CD4-positive, alpha-beta T cell (primary cell): Measurements from ENCODE around the gene SPACA5. TPM values are rescaled to one million over a fixed set of nuclear protein-coding genes. Genes with fewer than 3 reads are reported as not detected.
"Not testable (repeated sequence)": the region's sequence is repeated elsewhere in the genome, so short reads cannot be mapped to it uniquely, and the experiment has no call there.

Source experiments
- ATAC-seq: fragments of 200-7000 bp; cut with Tn5 transposase; one replicate; pipeline ENCODE4 v1.10.0; 2022; ENCODE audit warnings: mild to moderate bottlenecking; ENCODE audit not compliant: poor library complexity
- CTCF ChIA-PET: fragments of 350-600 bp; sonication (Branson Sonifier 250); formaldehyde crosslinking; loops from one replicate; lab custom pipeline; 2021; ENCODE audit warnings: antibody characterized with exemption, inconsistent platforms; lab: Charles Lee
- POLR2A ChIA-PET: fragments of 350-600 bp; sonication (Branson Sonifier 250); formaldehyde crosslinking; loops from one replicate; lab custom pipeline; 2021; ENCODE audit warnings: antibody characterized with exemption, inconsistent platforms; lab: Charles Lee
- DNase-seq, 14 experiments: peaks; one replicate each; pipeline ENCODE4 v3.0.0-alpha.2; 2013 to 2020; ENCODE audit warnings: mixed read lengths in 2 of 14
- H3K27ac ChIP-seq, 2 donors: one replicate each; pipeline versions ENCODE4 v1.5.1 to v1.7.0; 2013; ENCODE audit warnings: low read length in 2 of 2, low read depth in 1 of 2, mild to moderate bottlenecking in 1 of 2
- H3K27me3 ChIP-seq, 2 experiments: 1 replicate in 1 of 2; 2 replicates in 1 of 2; pipeline versions ENCODE4 v1.6.1 to v1.7.0; 2013; ENCODE audit warnings: low read length in 2 of 2, control low read depth in 1 of 2, mild to moderate bottlenecking in 1 of 2, moderate library complexity in 1 of 2; ENCODE audit not compliant: insufficient read depth in 2 of 2, control insufficient read depth in 1 of 2
- H3K36me3 ChIP-seq: one replicate; pipeline ENCODE4 v1.6.1; 2013; ENCODE audit warnings: low read length, control low read depth; ENCODE audit not compliant: insufficient read depth
- H3K4me1 ChIP-seq: one replicate; pipeline ENCODE4 v1.6.1; 2013; ENCODE audit warnings: low read length, control low read depth; ENCODE audit not compliant: insufficient read depth
- H3K4me3 ChIP-seq: one replicate; pipeline ENCODE4 v1.5.1; 2013; ENCODE audit warnings: mild to moderate bottlenecking, low read length, moderate library complexity
- H3K9me3 ChIP-seq, 2 experiments: 1 replicate in 1 of 2; 2 replicates in 1 of 2; pipeline versions ENCODE4 v1.6.1 to v1.7.0; 2013; ENCODE audit warnings: low read length in 2 of 2, mild to moderate bottlenecking in 2 of 2, control low read depth in 1 of 2, moderate library complexity in 1 of 2; ENCODE audit not compliant: control insufficient read depth in 1 of 2, insufficient read depth in 1 of 2
- H3K27ac Mint-ChIP-seq: one replicate; pipeline ENCODE4 v1.8.0; 2020; ENCODE audit warnings: mixed read lengths
- H3K27me3 Mint-ChIP-seq: one replicate; pipeline ENCODE4 v1.8.0; 2021; ENCODE audit warnings: mixed read lengths
- H3K36me3 Mint-ChIP-seq: one replicate; pipeline ENCODE4 v1.8.0; 2021; ENCODE audit warnings: low read depth, mixed read lengths
- H3K4me1 Mint-ChIP-seq: one replicate; pipeline ENCODE4 v1.8.0; 2021; ENCODE audit warnings: low read depth, mixed read lengths
- H3K4me3 Mint-ChIP-seq: one replicate; pipeline ENCODE4 v1.8.0; 2020; ENCODE audit warnings: mild to moderate bottlenecking, mixed read lengths
- H3K9me3 Mint-ChIP-seq: one replicate; pipeline ENCODE4 v1.8.0; 2020; ENCODE audit warnings: mixed read lengths
- intact Hi-C, 2 experiments: fragments of 100-400 bp; cut with DNase I in 1 of 2; cut with micrococcal nuclease in 1 of 2; formaldehyde crosslinking; loops; one replicate each; pipeline versions ENCODE4 v1.15.1 to v1.9.0; 2023 to 2025; cut with DNase I, micrococcal nuclease
- total RNA-seq, 174 experiments: library from RNA in 2 of 174; stranded (reverse) in 2 of 174; gene quantifications; one replicate each; pipeline ENCODE4 v1.2.3 and lab custom pipeline; 2021 to 2026
- TF ChIP-seq, protein P1 (sequence below): fragments of 200-600 bp; IDR thresholded peaks from one replicate; pipeline ENCODE4 v1.8.0; 2022; ENCODE audit warnings: antibody characterized with exemption, mild to moderate bottlenecking

SPACA5 gene
- total RNA-seq, 2 experiments from 2014 or later, result not detected

DNA sequence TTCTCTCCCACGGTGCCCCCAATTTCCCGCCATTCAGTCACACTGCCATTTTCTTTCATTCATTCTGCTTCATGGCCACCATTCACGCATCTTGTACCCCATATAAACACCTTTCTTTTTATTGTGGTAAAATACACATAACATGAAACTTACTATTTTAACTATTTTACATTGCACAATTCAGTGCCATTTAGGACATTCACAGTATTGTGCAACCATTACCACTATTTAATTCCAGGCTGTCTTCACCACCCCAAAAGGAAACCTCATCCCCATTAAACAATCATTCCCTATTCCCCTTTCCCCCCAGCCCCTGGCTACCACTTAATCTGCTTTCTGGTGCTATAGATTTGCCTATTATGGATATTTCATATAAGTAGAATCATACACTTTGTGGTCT is 15.9 kb downstream of the SPACA5 start:
- Histone ChIP-seq H3K9me3 (no peaks in the 10 kb centered on the region), H3K27ac (no peak overlapping the region), H3K4me3 (no peak overlapping the region), H3K27me3 (no peaks in the 10 kb centered on the region), H3K4me1 (peaks cover 15% of the 10 kb centered on the region), H3K36me3 (no peaks in the 10 kb centered on the region)
- Mint-ChIP-seq H3K36me3 (peaks cover 7% of the 10 kb centered on the region), H3K4me1 (peaks cover 26% of the 10 kb centered on the region), H3K4me3 (peak overlapping the region; percentile 84), H3K9me3 (no peaks in the 10 kb centered on the region), H3K27me3 (no peaks in the 10 kb centered on the region), H3K27ac (peak overlapping the region; percentile 73)
- TF ChIP-seq, protein P1, sequence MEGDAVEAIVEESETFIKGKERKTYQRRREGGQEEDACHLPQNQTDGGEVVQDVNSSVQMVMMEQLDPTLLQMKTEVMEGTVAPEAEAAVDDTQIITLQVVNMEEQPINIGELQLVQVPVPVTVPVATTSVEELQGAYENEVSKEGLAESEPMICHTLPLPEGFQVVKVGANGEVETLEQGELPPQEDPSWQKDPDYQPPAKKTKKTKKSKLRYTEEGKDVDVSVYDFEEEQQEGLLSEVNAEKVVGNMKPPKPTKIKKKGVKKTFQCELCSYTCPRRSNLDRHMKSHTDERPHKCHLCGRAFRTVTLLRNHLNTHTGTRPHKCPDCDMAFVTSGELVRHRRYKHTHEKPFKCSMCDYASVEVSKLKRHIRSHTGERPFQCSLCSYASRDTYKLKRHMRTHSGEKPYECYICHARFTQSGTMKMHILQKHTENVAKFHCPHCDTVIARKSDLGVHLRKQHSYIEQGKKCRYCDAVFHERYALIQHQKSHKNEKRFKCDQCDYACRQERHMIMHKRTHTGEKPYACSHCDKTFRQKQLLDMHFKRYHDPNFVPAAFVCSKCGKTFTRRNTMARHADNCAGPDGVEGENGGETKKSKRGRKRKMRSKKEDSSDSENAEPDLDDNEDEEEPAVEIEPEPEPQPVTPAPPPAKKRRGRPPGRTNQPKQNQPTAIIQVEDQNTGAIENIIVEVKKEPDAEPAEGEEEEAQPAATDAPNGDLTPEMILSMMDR, result no peak
- ATAC-seq (no peak), DNase-seq (no peak)
- ChIA-PET POLR2A (no interaction called here), CTCF (no interaction called here)
- intact Hi-C loops, result loop anchor here (5.0 to 10.0 kb wide), 5 partner anchors 368 to 830 kb away; partner anchors contain the start of genes ELK1 (in 2 of the 2), UBA1 (in 2 of the 2) and UXT (in 2 of the 2)

DNA sequence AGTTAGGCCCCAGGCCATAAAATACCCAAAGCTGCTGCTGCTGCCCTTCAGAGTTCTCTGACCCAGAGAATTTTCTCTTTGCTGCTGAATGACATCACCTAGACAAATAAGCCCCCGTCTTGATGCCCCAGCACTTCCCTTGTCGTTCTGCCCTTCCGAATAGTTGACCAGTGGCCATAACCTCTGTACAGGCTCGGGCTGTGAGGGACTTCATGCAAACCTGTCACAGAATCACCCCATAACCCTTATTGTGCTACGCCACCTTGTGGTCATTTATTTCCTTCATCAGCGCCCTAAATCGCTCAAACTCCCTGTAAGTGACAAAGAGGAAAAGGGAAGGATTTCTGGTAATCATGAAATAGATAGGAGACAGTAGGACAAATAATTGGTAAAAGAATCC is 18.8 kb downstream of the SPACA5 start:
- ATAC-seq (no peak), DNase-seq (peak in 8 of 14 experiments; percentile 12 to 76 (median 42))
- H3K4me1 Mint-ChIP-seq, result peaks cover 26% of the 10 kb centered on the region
- Histone ChIP-seq H3K36me3 (no peaks in the 10 kb centered on the region), H3K27ac (no peak overlapping the region), H3K27me3 (no peaks in the 10 kb centered on the region), H3K4me3 (no peak overlapping the region), H3K9me3 (no peaks in the 10 kb centered on the region), H3K4me1 (peaks cover 12% of the 10 kb centered on the region)
- ChIA-PET CTCF (interaction anchor here (0.8 kb wide), 1 partner anchor 189 kb away, joined by 3 read pairs; the partner anchor contains the start of gene ZNF81), POLR2A (no interaction called here)
- H3K27ac Mint-ChIP-seq, result peak overlapping the region; percentile 2
- intact Hi-C loops, result loop anchor here (1.0 to 10.0 kb wide), 5 partner anchors 66 to 831 kb away; partner anchors contain the start of genes ELK1 (in 2 of the 2), UXT (in 2 of the 2), ARAF (in 1 of the 2) and UBA1 (in 1 of the 2)
- no peaks in the 10 kb centered on the region for H3K9me3 Mint-ChIP-seq
- peaks cover 7% of the 10 kb centered on the region for H3K36me3 Mint-ChIP-seq
- no peaks in the 10 kb centered on the region for H3K27me3 Mint-ChIP-seq
- TF ChIP-seq, protein P1, result peak; percentile 44
- H3K4me3 Mint-ChIP-seq, result peak overlapping the region; percentile 16

DNA sequence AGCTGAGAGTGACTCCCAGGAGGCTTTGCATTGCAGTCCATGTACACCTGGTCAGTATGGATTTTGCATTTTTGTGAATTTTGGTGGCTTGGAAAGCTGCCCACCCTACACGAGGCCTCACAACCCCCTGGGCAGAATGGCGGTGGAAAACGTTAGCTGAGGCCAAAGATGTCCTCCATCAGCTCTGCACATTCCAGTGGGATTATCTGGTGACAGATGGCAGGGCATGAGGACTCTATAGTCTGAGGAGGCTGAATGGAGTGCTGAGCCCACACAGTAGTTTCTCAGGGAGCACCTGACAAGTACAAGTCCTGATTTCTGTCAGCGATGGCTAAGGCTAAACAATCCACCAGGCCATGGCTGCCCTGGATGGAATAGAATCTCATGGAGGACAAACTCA is 20.8 kb downstream of the SPACA5 start:
- CTCF ChIA-PET, result interaction anchor here (0.8 kb wide), 1 partner anchor 68 kb away, joined by 3 read pairs; no protein-coding TSS in a partner anchor
- H3K36me3 Mint-ChIP-seq, H3K27ac ChIP-seq, H3K9me3 ChIP-seq, H3K27me3 ChIP-seq, DNase-seq, H3K4me3 Mint-ChIP-seq, ATAC-seq, H3K4me3 ChIP-seq, POLR2A ChIA-PET, H3K4me1 ChIP-seq, H3K9me3 Mint-ChIP-seq, H3K27ac Mint-ChIP-seq, H3K36me3 ChIP-seq, H3K27me3 Mint-ChIP-seq: not testable (repeated sequence)
- peaks cover 15% of the 10 kb centered on the region for H3K4me1 Mint-ChIP-seq
- intact Hi-C loops, result loop anchor here (5.0 to 10.0 kb wide), 4 partner anchors 373 to 833 kb away; partner anchors contain the start of genes ELK1 (in 2 of the 2), UXT (in 2 of the 2), ARAF (in 1 of the 2) and UBA1 (in 1 of the 2)
